GM18907 (cell line): ENCODE results near the gene KLHL26.
"Not testable (repeated sequence)": the region's sequence is repeated elsewhere in the genome, so short reads cannot be mapped to it uniquely, and the experiment has no call there.

Source experiments
- ATAC-seq: cut with Tn5 transposase; IDR thresholded peaks from one replicate; pipeline ENCODE4 v1.9.1; 2021; ENCODE audit warnings: mild to moderate bottlenecking, moderate library complexity; ENCODE audit not compliant: unreplicated experiment

Gene KLHL26

DNA sequence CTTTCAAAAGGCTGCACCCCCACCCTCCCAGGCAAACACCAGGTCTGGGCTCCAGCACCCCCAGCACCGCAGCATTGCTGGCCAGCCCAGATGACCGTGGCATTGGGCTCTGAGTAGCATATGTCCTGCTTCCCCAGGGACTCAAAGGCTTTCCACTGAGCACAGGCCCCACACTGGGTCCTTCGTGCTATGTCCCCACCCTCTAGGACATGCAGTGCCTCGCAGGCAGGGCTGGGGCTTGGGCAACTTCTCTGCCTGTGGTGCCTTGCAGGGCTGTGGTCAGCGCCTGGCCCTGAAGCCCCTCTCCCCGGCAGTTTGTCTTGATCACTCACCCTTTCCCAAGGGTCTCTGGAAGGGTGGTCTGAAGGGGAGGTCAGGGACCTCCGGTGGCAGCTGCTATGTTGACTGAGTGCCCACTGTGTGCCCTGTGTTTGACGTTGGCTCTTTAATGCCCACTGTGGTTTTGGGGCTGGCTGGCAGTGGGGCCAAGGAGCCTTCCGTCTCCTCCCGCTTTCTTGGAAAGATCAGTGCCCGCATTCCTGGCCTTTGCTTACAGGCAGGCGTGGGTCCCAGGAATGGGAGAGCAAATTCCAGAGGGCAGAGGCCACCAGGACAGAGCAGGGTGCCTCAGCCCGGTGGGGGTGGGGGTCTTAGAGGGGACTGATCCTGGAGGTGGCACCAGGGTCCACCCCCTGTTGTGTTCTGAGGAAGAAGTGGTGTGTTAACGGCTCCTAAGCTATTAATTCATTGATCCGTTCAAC, 26.3 kb downstream of the KLHL26 start:
- no peak for ATAC-seq

DNA sequence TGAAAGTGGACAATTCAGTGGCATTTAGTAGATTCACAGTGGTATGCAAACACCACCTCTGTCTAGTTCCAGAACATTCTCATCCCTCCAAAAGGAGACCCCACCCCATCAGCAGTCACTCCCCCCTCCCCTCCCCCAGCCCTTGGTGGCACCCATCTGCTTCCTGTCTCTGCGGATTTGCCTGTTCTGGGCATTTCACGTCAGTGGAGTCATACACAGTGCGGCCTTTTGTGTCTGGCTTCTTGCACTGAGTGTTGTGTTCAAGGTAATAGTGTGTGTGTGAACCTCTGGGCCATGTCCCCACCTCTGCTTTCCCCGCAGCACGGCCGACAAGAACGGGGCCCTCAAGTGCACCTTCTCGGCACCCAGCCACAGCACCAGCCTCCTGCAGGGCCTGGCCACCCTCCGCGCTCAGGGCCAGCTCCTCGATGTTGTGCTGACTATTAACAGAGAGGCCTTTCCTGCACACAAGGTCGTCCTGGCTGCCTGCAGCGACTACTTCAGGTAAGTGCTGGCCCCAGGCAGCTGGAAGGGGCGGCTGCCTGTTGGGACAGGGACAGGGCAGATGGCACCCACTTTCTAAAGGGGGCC, 27.2 kb downstream of the KLHL26 start:
- no peak for ATAC-seq

DNA sequence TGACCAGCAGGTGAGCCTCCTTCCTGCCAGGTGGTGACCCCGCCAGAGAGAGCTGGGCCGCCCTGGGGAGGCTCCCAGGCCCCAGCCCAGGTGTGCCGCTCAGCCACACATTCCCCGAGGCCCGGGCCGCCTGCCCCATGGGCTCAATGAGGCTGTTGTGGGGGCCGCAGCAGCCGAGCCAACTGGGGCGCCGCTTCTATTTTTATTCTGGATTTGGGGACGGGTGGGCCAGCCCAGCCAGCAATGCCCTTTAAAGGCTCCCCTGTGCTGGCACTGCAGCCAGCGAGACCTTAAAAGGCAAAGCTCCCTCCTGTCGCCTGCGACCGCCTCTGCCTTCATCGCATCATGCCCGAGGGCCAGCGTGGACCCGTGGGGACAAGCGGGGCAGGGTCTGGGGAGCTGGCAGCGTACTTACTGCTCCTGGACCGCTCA, 29.0 kb downstream of the KLHL26 start:
- ATAC-seq = no peak

DNA sequence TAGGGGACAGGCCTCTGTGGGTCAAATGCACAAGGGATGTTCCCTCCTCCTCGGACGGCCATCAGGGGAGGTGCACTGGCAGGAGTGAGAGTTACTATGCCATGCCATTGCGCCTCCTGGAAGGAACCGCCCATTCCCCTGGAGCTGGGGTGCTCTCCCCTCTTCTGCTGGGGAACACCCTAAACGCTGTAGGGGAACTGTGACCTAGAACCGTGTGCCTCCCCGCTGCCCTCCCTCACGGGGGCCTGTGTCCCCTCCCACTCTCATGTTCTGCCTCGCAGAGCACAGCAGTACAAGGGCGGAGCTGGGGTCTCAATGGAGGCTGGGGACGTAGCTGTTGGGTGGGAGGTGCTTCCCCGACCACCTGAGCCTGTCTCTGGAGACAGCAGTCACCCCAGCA, 29.5 kb downstream of the KLHL26 start:
- ATAC-seq = no peak

DNA sequence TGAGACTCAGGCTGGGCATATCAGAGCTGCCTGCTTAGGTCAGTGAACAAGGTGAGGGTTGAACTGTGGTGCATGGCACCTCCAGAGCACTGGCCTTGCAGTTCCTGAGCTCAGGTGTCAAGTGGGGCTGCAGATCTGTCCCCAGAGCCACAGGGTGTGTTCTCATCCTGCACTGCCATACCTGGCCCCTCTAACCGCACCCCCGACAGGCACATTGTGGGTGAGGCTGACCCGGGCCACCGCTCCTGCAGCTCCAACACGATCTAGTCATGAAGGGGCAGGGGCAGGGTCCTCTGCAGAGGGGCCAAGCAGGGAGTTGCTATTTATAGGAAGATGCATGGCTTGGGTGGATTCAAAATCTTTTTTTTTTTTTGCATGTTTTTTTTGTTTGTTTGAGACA, 30.0 kb downstream of the KLHL26 start:
- no peak for ATAC-seq

DNA sequence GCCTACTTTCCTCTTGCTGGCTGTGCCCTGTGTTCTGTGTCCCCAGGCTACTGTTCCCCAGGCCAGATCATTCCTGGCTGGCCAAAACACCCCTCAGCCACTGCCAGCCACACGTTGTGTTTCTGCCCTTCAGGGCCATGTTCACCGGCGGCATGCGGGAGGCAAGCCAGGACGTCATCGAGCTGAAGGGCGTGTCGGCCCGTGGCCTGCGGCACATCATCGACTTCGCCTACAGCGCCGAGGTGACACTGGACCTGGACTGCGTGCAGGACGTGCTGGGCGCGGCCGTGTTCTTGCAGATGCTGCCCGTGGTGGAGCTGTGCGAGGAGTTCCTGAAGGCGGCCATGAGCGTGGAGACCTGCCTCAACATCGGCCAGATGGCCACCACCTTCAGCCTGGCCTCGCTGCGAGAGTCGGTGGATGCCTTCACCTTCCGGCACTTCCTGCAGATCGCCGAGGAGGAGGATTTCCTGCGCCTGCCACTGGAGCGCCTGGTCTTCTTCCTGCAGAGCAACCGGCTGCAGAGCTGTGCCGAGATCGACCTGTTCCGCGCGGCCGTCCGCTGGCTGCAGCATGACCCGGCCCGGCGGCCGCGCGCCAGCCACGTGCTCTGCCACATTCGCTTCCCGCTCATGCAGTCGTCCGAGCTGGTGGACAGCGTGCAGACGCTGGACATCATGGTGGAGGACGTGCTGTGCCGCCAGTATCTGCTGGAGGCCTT, 30.9 kb downstream of the KLHL26 start:
- no peak for ATAC-seq

DNA sequence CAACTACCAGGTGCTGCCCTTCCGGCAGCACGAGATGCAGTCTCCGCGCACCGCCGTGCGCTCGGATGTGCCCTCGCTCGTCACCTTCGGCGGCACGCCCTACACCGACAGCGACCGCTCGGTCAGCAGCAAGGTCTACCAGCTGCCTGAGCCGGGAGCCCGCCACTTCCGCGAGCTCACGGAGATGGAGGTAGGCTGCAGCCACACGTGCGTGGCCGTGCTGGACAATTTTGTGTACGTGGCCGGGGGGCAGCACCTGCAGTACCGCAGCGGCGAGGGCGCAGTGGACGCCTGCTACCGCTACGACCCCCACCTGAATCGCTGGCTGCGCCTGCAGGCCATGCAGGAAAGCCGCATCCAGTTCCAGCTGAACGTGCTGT, 31.4 kb downstream of the KLHL26 start:
- ATAC-seq = no peak

DNA sequence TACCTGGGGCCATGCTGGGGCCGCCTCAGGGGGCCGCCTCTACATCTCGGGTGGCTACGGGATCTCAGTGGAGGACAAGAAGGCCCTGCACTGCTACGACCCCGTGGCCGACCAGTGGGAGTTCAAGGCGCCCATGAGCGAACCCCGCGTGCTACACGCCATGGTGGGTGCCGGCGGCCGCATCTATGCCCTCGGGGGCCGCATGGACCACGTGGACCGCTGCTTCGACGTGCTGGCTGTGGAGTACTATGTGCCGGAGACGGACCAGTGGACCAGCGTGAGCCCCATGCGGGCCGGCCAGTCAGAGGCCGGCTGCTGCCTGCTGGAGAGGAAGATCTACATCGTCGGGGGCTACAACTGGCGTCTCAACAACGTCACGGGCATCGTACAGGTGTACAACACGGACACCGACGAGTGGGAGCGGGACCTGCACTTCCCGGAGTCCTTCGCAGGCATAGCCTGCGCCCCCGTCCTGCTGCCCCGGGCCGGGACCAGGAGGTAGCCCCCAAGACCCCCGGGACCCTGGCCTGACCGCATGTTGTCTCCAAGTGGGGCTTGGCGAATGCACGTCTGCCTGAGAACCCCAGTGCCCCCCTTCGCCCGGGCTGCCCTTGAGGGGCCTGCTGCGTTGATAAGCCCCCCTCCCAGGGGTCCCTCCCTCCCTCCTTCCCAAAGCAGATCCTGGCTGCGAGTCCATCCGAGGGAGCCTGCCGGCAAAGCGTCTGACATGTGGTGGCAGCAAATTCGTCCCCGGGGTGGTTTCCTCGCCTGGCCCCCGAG, 32.1 kb downstream of the KLHL26 start:
- no peak for ATAC-seq

DNA sequence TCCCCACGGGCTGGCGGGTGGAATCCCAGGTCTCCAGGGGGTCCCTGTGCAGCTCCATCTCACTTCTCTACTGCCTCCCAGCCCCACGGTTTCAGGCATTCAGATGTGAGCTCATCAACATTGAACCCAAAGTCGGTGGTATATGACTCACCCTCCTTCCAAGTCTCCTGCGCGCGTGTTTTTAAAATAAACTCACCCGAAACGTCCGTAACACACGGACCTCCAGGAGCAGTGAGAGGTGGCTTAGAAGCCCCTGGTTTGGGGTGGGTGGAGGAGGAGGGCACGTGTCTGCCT, 32.6 kb downstream of the KLHL26 start:
- no peak for ATAC-seq

DNA sequence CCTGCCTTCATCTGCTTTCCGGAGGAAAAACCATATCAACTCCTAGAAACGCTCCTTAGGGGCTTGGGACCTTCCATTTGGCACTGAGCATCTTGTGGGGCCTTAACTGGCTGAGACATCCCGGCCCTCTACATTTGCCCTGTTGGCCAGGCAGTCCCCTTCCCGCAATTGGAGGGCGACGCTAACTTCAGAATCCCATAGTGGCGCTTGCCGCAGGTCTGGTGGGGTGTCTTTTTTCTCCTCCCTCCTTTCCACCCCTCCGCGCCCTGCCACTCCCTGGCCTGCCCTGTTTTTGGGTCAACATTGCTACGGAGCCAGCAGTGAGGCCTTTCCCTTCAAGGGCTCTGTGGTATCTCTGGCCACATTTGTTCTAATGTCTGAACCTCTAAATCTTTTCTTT, 33.1 kb downstream of the KLHL26 start:
- no peak for ATAC-seq

DNA sequence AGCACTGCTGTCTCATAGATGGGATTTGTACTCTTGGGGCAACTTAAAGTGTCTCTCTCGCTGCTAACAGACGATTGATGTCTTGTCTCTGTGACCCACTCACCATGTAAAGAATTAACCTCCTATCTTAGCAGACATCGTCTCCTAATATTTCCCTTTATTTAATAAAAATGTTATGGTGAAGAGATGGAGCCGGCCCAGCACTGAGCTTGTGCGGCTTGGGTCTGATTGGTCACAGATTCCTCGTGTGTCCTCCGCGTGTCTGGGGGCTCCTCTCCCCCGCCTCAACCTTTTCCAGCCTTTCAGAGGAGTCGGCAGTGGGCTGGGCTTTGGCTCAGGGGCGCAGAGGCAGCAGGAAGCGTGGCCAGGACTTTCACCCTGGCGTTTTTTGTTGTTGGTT, 33.5 kb downstream of the KLHL26 start:
- no peak for ATAC-seq

DNA sequence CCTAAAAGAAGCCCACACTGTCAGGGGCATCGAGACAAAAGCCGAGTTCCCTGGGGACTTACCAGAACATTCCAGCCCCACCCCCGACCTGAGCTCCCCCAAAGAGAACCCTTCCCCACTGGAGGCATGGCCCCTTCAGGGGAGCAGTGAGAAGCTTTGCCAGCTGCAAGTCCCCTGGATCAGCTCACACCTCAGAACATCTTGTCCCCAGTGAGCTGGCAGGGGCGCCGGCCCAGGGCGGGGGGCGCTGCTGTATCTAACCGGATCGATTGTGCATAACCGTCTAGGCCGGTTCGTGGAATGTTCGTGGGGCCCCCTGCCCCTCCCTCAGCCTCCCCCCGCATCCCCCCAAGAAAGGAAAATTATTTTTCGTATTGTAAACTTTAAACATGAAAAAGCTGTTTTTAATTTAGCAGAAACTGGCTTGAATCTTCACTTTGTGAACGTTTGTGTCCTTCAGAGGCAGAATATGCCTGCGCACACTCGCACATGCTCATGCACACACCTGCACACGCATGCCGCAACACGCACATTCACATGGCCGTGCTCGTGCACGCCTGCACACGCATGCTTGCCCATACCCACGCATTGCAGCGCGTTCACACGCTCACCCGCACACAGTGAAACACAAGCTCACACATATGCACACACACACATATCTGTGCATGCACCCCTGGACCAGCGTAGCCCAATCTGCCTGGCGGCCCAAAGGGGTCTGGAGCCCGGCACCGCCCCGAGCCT, 34.6 kb downstream of the KLHL26 start:
- ATAC-seq = no peak

DNA sequence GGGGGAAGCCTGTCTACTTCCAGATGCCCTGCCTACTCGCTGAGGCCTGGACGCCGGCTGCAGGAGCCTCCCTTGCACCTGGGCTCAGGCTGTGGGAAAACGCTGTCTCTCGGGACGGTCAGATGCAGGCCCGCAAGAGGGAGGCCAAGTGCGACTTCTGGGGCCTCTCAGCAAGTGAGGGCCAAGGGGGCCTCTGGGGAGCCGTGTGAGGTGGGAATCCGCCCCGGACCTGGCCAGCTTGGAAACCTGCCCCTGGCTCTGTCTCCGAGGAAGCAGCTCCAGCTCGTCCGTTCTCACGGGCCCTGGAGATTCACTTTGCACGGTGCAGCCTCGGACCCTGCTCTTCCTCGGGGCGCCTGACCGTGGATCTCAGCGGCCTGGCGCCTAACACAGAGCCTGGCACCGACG, 35.2 kb downstream of the KLHL26 start:
- ATAC-seq = no peak

DNA sequence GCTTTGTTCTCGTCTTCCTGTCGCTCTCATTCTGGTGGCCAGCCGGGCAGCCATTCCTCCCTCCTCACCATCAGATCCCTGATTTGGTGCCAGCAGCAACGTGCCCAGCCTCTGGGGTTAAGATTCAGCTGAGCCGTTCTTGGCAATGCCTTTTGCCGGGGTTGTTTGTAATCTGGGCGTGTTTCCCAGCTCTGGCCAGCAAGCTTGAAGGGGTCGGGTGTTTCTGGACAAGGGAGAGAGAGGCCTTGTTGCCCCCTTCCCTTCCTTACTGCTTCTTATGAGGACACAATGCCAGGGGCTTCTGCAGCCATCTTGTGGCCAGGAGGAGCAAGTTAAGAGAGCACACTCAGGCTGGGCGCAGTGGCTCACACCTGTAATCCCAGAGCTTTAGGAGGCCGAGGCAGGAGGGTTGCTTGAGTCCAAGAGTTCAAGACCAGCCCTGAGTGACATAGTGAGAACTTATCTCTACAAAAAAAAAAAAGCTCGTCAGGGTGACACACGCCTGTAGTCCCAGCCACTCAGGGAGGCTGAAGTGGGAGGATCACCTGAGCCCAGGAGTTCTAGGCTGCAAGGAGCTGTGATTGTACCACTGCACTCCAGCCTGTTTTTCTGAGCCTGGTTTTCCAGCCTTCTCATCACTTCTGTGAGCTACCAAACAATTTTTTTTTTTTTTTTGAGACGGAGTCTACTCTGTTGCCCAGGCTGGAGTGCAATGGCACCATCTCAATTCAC, 35.9 kb downstream of the KLHL26 start:
- no peak for ATAC-seq

DNA sequence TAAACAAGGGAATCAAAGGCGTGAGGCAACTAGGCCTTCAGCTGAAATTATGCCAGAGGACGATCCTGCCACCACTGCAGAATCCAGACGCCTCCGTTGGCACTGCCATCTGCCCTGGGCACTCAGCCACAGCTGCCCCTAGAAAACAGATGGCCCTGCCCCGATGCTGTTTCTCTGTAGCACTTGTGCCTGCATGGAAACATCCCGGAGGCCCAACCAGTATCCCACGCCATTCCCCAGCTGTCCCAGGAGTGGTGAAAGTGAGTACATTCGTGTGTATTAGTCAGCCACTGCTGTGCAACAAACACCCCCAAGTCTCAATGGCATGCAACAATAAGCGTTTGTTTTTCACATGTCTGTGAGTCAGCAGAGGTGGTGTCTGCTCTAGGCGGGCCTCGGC, 37.8 kb downstream of the KLHL26 start:
- ATAC-seq = no peak

DNA sequence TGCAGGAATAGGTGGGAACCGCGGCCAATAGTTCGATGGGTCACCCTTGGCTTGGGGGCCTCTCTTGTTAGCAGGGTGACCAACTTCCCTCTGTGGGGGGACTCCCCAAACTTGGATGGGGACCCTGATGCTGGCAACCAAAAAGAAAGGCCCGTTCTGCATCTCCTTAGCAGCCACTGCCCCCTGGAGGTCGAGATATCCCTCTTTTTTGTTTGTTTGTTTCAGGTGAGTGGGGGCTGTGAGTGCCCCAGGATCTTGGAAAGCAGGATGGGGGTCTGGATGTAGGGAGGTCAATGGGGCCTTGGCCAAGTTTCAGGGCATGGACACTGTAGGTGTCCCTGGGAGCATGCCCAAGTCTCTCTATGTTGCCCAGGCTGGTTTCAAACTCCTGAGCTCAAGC, 39.0 kb downstream of the KLHL26 start:
- ATAC-seq = no peak

DNA sequence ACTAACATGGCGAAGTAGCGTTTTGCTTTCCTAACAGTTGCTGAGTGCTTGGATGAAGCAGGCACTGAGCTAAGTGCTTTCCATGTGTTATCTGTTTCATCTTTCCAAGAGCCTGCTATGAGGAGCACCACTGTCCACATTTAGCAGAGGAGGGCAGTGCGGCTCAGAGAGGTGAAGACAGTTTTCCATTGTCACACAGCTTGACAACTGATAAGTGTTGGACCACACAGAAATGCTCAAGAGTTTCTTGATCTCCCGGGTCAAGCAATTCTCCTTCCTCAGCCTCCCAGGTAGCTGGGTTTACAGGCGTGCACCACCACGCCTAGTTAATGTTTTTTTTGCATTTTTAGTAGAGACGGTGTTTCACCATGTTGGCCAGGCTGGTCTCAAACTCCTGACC, 39.9 kb downstream of the KLHL26 start:
- ATAC-seq = no peak

DNA sequence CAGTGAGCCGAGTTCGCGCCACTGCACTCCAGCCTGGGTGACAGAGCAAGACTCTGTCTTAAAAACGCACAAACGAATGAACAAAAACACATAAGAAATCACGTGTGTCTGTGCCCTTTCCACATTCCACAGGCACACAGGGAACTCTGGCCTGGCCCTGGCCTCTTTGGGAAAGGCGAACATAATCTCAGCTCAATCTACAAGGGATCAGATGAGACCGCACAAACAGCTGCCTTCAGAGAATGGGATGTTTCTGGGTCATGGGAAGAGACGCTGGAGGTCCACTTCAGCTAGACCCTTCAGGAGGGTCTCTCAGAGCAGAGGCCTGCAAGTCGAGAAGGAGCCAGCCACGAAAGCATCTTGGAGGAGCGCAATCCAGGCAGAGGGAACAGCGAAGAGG, 40.3 kb downstream of the KLHL26 start:
- ATAC-seq = no peak

DNA sequence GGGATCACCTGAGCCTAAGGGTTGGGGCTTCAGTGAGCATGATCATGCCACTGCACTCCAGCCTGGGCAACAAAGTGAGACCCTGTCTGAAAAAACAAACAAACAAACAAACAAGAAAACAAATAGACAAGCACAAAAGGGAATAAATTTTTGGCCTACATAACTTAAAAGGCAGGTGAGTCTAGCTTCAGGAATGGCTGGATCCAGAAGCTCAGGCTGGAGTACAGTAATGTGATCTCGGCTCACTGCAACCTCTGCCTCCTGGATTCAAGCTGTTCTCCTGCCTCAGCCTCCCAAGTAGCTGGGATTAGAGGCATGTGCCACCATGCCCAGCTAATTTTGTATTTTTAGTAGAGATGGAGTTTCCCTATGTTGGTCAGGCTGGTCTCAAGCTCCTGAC, 43.3 kb downstream of the KLHL26 start:
- not testable (repeated sequence) for ATAC-seq

DNA sequence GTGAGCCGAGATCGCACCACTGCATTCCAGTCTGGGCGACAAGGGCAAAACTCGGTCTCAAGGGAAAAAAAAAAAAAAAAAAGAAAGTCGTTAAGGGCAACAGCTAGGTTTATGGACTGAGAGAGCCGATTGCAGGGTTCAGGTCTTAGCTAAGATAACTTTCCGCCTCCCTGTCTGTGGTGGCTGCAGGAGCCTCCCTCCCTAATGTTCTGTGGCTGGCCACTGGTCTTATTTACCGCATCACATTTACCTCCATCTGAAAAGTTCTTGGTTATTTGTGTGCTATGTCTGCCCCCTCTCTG, 45.9 kb downstream of the KLHL26 start:
- no peak for ATAC-seq
